ENCODE results near the gene ATXN7L1.

The ATXN7L1 gene

DNA sequence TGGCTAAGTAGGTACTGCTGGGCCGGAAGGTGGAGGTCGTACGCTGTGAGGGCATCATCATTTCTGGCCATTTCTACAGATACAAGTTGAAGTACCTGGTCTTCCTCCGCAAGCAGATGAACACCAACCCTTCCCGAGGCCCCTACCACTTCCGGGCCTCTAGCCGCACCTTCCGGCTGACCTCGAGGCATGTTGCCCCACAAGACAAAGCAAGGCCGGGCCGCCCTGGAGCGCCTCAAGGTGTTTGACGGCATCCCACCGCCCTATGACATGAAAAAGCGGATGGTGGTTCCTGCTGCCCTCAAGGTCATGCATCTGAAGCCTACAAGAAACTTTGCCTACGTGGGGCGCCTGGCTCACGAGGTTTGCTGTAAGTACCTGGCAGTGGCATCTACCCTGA lies 56.8 kb downstream of the ATXN7L1 start:
- TF ChIP-seq, protein P1, sequence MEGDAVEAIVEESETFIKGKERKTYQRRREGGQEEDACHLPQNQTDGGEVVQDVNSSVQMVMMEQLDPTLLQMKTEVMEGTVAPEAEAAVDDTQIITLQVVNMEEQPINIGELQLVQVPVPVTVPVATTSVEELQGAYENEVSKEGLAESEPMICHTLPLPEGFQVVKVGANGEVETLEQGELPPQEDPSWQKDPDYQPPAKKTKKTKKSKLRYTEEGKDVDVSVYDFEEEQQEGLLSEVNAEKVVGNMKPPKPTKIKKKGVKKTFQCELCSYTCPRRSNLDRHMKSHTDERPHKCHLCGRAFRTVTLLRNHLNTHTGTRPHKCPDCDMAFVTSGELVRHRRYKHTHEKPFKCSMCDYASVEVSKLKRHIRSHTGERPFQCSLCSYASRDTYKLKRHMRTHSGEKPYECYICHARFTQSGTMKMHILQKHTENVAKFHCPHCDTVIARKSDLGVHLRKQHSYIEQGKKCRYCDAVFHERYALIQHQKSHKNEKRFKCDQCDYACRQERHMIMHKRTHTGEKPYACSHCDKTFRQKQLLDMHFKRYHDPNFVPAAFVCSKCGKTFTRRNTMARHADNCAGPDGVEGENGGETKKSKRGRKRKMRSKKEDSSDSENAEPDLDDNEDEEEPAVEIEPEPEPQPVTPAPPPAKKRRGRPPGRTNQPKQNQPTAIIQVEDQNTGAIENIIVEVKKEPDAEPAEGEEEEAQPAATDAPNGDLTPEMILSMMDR (IDR thresholded peaks at IDR 0.05; ENCODE audit: low read depth, low read length, missing control alignments): no peak
- no peak for DNase-seq (ENCODE audit: low read depth)
- H3K4me3 ChIP-seq (ENCODE audit: low read depth, low read length): no peak overlapping the region

DNA sequence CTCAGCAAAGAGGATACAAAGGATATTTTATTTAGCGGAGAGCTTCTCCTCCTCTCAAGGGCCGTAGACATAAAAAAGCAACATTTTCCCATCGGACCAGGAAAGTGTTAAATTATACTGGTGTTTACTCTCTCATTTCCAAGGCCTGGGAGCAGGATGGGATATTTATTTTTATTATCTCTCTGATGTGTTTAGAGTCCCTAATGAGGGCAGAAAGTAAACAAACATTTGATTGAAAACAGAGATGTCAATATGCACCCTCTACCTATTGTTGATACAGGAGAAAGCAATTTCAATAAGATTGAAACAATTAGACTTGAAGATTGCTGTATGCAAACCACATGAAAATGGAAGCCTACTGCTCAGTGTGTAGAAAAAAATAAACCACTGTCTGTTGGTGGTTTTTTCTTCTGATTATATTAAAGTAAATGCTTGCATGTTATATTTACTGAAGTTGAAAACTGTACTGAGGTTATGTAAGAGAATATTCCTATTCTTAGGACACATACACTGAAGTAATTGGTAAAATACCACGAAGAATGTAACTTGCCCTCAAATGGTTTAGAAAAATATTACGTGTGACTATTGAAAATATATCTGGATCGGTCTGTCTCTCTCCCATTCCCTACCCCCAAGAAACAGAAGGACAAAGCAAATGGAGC lies 59.3 kb downstream of the ATXN7L1 start:
- TF ChIP-seq, protein P1 (IDR thresholded peaks at IDR 0.05; ENCODE audit: low read depth, low read length, missing control alignments): no peak
- no peak overlapping the region for H3K4me3 ChIP-seq (ENCODE audit: low read depth, low read length)
- DNase-seq (ENCODE audit: low read depth): no peak

- TF ChIP-seq, protein P1 (IDR thresholded peaks at IDR 0.05; ENCODE audit: low read depth, low read length, missing control alignments): no peak
- no peak overlapping the region for H3K4me3 ChIP-seq (ENCODE audit: low read depth, low read length)
- no peak for DNase-seq (ENCODE audit: low read depth)
Measured at GRCh38 chr7:105816266-105816843, 60.0 kb downstream of the ATXN7L1 start.

DNA sequence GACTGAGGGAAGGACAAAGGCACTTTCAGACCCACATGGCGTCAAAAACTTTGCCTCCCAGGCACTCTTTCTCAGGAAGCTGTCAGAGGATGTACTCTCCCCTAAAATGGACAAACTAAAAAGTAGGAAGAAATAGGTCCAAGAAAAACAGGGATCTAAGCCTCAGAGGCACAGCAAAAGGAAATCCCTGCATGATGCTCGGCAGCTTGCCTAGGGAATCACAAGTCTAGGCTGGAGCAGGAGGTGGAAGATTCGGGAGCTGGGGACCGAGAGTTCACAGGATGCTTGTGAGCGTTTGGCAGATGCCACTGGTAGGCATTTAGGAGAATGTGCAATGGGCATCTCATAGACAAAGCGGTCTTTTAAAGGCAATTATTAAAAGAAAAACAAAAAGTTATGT lies 60.8 kb downstream of the ATXN7L1 start:
- DNase-seq (ENCODE audit: low read depth): no peak
- TF ChIP-seq, protein P1 (IDR thresholded peaks at IDR 0.05; ENCODE audit: low read depth, low read length, missing control alignments): no peak
- no peak overlapping the region for H3K4me3 ChIP-seq (ENCODE audit: low read depth, low read length)

GRCh38 chr7:105814481-105814880 lies 61.9 kb downstream of the ATXN7L1 start:
- TF ChIP-seq, protein P1 (IDR thresholded peaks at IDR 0.05; ENCODE audit: low read depth, low read length, missing control alignments): no peak
- no peak overlapping the region for H3K4me3 ChIP-seq (ENCODE audit: low read depth, low read length)
- DNase-seq (ENCODE audit: low read depth): no peak

DNA sequence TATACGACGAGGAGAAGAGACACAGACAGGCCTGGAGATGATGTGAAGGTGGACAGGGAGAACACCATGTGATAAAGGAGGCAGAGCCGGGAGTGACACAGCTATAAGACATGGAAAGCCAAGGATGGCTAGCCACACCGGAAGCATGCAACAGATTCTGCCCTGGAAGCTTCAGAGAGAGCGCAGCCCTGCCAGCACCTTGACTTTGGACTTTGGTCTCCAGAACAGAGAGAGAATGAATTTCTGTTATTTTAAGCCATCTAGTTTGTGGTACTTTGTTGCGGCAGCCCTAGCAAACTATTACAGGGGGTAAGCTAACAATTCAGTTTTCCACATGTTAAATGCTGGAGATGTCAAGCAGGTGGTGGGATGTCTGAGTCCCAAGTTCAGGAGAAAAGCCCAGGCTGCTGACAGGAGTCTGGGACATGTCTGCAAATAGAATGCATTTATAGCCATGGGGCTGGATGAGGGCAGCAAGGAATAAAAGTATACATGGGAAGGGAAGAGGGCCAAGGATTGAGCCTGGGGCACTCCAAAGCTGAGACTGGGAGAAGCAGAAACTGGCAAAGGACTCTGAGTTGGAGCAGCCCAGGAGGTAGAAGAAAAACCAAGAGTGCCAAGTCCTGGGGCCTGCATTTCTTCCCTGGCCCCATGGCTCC lies 65.1 kb downstream of the ATXN7L1 start:
- DNase-seq (ENCODE audit: low read depth): no peak
- TF ChIP-seq, protein P1 (IDR thresholded peaks at IDR 0.05; ENCODE audit: low read depth, low read length, missing control alignments): no peak
- no peak overlapping the region for H3K4me3 ChIP-seq (ENCODE audit: low read depth, low read length)

Measured in GM12864 (cell line).